NCI-H146 treated with DMSO at 0.1 percent for 48 hours (cell line): ENCODE data around the gene SLC5A2.
A peak's percentile ranks its signal among the peaks of the same experiment; 100 is the strongest.
"Not testable (repeated sequence)": the region's sequence is repeated elsewhere in the genome, so short reads cannot be mapped to it uniquely, and the experiment has no call there.

Source experiments
- DNase-seq: peaks from one replicate; lab custom pipeline; 2025; ENCODE audit not compliant: unreplicated experiment; lab: John Stamatoyannopoulos, UW

SLC5A2 gene

DNA sequence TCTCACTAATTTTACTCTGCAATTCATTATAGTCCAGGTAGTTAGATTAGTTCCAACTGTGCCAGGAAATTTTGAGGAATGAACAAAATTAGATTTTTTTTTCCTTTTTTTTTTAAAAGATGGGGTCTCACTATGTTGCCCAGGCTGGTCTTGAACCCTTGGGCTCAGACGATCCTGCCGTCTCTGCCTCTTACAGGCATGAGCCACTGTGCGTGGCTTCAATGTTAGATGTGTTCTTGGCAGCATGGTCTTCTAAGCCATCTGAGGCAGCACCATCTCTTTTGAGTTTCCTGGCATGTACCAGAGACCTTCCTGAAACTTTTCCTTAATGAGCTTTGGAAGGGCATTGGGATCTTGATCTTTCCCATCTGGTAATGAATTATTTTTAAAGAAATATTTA, 42.2 kb downstream of the SLC5A2 start:
- DNase-seq: no peak

DNA sequence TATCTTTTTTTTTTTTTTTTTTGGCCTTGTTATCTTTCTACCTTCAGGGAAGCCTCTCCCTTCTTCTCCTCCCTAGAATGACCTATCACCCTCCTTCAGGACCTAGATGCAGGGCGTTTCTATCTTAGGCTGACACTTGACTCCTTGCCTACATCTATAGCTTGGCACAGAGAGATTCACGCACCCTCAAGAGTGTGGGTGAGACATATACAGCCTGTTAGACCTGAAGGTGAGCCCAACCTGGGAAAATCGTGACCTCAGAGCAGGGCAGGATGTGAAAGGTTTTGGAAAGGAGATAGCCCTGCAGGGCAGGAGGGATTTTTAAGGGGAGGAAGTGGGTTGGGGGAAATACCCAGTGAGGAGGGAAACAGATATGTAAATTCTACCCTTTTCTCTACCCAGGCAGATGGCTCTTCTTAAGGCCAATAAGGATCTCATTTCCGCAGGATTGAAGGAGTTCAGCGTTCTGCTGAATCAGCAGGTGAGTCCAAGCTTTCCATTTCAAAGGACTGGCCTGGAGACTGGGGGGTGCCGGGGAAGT, 44.9 kb downstream of the SLC5A2 start, which contains the start of gene AHSP:
TSS of gene AHSP (plus strand) at position 167 of the 541 bp plus-strand sequence. CDS start at position 407, 240 bp downstream.
- no peak for DNase-seq

DNA sequence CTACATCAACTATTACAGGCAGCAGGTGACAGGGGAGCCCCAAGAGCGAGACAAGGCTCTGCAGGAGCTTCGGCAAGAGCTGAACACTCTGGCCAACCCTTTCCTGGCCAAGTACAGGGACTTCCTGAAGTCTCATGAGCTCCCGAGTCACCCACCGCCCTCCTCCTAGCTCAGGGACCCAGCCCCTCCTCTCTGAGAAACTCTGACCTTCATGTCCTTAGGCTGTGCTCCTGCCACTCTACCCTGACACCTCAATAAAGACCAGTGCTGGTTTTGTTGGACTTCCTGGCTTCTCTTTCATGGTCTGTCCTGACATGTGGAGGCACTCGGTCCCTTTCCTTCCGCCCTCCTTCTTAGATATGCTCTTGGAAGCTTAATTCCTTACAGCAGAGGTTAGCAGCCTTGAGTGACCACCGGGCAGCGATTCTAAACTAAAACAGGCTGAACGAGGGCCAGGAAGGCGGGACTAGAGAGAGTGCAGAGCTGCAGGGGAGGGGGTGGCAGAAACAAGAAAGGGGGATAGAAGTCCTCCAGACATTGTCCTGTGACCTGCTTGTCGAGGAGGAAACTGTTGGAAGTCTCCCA, 45.7 kb downstream of the SLC5A2 start:
- no peak for DNase-seq

DNA sequence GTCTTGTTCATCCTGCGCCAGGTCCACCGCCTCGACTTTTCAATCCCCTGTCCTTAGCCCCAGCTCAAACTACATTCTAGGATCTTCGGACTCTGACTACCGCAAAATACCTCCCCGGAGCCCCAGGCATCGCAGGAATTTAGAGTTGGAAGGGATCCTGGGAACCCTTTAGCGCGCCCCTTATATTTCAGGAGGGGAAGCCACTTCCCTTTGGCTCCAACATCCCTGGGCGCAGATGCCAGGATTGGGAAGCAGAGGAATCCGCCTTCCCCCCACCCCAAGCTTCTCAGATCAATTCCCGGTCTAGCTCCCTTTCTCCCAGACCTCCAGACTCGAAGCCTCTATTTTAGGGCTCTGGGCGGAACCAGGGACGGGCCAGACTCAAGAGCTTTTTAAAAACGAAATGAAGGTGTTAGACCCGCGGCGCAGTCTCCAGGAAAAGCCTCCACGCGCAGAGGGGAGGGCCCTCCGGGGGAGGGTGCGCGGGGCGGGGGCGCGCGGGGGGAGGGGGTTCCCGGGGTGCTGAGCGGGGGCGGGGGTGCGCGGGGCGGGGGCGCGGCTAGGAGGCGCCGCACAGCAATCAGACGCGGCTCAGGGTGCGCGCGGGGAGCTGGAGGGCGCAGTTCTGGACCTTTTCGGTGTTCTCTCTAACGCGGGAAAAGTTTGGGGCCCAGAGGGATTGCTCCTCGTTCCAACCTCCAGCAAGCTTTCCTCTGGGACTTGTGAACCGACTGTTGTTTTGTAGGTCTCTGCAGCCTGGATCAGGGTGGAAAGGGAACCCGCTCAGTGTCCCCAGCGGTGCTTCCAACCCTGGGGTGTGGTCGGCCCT, 46.4 kb downstream of the SLC5A2 start:
- no peak for DNase-seq

GRCh38 chr16:31529937-31530312, 47.0 kb downstream of the SLC5A2 start:
- DNase-seq: no peak

GRCh38 chr16:31530405-31530804, 47.5 kb downstream of the SLC5A2 start:
- no peak for DNase-seq

DNA sequence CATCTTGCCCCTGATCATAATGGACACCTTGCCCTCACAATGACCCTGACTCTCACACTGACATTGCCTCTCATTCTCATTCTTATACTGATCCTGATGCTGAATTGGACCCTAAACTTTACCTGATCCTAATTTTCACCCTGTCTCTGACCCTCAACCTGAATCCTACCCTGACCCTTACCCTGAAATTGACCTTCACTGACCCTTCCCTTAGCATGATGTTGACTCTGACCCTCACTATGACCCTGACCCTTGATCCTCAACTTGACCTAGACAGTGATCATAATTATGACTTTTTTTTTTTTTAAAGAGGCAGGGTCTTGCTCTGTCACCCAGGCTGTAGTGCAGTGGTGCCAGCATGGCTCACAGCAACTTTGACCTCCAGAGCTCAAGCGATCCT, 48.2 kb downstream of the SLC5A2 start:
- no peak for DNase-seq

DNA sequence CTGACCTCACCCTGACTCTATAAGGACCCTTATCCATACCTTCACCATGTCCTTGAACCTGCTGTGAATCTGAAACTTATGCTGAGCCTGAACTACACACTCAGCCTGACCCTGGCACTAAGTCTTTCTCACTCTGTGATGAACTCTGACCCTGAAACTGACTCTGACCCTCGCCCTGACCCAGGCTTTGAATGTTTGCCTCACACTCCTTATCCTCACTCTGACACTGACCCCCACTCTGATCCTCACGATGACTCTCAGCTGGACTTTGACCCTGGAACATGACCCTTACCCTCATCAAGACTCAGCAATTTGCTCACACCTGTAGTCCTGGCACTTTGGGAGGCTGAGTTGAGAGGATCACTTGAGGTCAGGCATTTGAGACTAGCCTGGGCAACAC, 49.2 kb downstream of the SLC5A2 start:
- DNase-seq: no peak

DNA sequence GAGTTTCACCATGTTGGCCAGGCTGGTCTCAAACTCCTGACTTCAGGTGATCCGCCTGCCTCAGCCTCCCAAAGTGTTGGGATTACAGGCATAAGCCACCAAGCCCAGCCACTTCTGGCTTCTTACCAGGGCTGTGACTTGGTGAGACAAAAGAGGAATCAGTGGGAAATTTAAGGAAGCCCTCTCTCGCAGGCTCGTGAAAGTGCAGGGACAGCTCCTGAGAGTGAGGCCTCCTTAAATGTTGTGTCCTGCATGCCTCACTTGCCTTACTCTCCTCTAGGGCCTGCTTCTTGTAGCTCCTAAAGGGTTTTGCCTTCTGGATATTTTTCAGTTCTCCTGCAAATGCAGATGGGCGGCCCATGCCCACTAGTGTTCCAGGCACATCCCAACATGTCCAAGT, 50.0 kb downstream of the SLC5A2 start:
- no peak for DNase-seq

GRCh38 chr16:31535737-31536136, 52.8 kb downstream of the SLC5A2 start:
- DNase-seq: no peak

DNA sequence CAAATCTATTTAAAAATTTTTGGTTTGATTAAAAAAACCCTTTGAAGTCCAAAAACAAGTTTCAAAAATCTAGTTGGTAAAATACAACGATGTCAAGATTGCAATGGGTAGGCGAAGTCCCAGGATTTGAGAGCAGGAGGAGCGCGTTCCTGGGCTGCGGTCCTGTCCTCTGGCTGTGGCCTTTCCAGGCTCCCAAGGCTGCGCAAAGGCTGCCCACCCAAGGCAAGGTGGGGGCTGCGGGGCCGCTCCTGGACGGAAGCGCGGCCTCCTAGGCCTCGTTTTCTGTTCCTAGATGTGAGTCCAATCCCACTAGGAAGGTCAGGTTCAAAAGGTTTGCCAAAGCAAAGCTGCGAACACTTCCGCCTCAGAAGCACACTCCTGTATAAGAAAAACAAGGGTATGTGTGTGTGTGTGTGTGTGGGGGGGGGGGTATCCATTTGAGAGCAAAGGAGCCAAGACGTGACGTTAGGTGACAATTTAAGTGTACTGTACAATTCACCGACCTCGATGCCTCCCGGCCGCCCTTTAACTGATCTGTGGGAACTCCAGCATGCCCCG, 54.0 kb downstream of the SLC5A2 start:
- no peak for DNase-seq

DNA sequence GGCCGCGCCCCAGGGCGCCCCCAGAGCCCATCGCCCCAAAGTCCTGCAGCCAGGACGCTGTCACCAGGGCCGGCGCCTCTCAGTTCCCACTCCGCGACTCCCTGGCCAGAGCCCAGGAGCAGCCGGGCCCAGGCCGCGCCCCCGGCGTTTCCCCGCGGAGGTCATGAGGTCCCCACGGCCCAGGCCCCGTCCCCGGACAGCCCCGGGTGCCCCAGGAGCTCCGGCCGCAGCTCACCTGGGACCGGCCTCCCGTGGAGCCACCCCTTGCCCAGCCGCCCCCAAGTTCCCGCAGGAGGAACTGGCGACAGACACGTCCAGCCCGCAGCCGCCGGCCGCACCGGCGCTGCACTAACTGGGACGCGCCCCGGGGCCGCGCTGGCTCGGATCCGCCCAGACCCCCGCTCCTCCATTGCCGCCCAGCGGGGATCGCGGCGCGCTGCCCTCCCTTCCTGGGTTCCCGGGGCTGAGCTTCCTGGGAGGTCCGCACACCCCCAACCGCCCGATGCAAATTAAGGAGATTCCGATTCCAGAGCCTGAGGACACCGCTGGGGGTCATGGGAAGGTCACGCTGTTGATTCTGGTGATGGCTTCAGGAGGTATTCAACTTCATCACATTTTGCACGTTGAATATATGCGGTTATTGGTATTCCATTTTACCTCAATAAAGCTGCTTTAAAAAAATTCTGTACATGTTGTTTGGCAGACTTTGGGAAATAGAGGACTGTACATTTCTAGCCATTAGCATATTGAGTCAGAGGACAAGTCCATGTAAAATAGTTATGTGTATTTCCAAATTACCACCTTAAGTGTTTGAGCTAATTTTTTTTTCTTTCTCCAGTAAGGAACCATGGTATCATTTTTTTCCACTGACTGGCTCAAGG, 54.7 kb downstream of the SLC5A2 start:
- DNase-seq: peak; percentile 12

DNA sequence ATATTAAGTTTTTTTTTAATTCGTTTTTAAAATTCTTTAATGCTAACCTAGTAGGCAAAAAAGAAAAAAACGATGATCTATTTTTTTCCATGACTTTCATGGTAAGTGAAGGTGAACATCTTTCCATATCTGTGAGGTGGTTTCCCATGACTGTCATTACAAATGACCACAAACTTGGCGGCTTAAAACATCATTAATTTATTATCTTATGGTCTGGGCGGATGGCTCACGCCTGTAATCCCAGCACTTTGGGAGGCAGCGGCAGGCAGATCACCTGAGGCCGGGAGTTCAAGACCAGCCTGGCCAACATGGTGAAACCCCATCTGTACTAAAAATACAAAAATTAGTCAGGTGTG, 55.3 kb downstream of the SLC5A2 start:
- not testable (repeated sequence) for DNase-seq

- not testable (repeated sequence) for DNase-seq
Measured at GRCh38 chr16:31539762-31540161, 56.8 kb downstream of the SLC5A2 start.
